H1 (cell line): Measurements from ENCODE around the gene HINT3. TPM values are rescaled to one million over a fixed set of nuclear protein-coding genes. Genes with fewer than 3 reads are reported as not detected.

Experiments
- CTCF ChIA-PET: fragments of 300-600 bp; sonication (Branson Sonifier 250); formaldehyde crosslinking; loops from one replicate; lab custom pipeline; 2021; ENCODE audit not compliant: partially characterized antibody; lab: Charles Lee
- POLR2A ChIA-PET: fragments of 300-600 bp; sonication (Branson Sonifier 250); formaldehyde crosslinking; loops from one replicate; lab custom pipeline; 2021; ENCODE audit warnings: inconsistent platforms; ENCODE audit not compliant: partially characterized antibody; lab: Charles Lee
- DNase-seq, 2 experiments: peaks; one replicate each; pipeline versions ENCODE4 v3.0.0 to v3.0.0-alpha.2; 2010 to 2022; ENCODE audit warnings: low spot score in 2 of 2, low read depth in 1 of 2, mixed read lengths in 1 of 2
- FAIRE-seq: peaks from 2 replicates; lab custom pipeline; 2011; peaks lifted over from hg19 to GRCh38; lab: Jason Lieb, UNC
- H2AFZ ChIP-seq: 2 replicates; pipeline ENCODE4 v1.8.1; 2012; ENCODE audit warnings: low read length, inconsistent platforms
- H2AK5ac ChIP-seq: 2 replicates; pipeline ENCODE4 v1.6.1; 2013; ENCODE audit warnings: low read depth, low read length
- H2BK120ac ChIP-seq: replicated peaks from 2 replicates; pipeline ENCODE3; 2013; ENCODE audit warnings: low read depth, low read length, inconsistent platforms
- H2BK12ac ChIP-seq: 2 replicates; pipeline ENCODE4 v1.6.1; 2013; ENCODE audit warnings: low read depth, low read length
- H2BK15ac ChIP-seq: 2 replicates; pipeline ENCODE4 v1.6.1; 2013; ENCODE audit warnings: low read length
- H2BK20ac ChIP-seq: 2 replicates; pipeline ENCODE4 v1.6.1; 2013; ENCODE audit warnings: low read length
- H2BK5ac ChIP-seq: 2 replicates; pipeline ENCODE4 v1.6.1; 2013; ENCODE audit warnings: low read depth, low read length
- H3K14ac ChIP-seq: 2 replicates; pipeline ENCODE4 v1.6.1; 2013; ENCODE audit warnings: inconsistent platforms; ENCODE audit not compliant: insufficient read length
- H3K18ac ChIP-seq: 2 replicates; pipeline ENCODE4 v1.6.1; 2013; ENCODE audit warnings: low read length; ENCODE audit errors: extremely low read depth
- H3K23ac ChIP-seq: 2 replicates; pipeline ENCODE4 v1.6.1; 2013; ENCODE audit warnings: inconsistent platforms; ENCODE audit not compliant: insufficient read length
- H3K23me2 ChIP-seq: 2 replicates; pipeline ENCODE4 v1.6.1; 2013; ENCODE audit warnings: low read depth, low read length
- H3K27ac ChIP-seq: 2 replicates; pipeline ENCODE4 v1.6.1; 2011; ENCODE audit warnings: low read depth, low read length, inconsistent platforms
- H3K27me3 ChIP-seq, 4 experiments: replicated peaks in 1 of 4; 1 replicate in 1 of 4; 2 replicates in 3 of 4; pipeline versions ENCODE4 v1.6.1 to v1.8.1; 2011 to 2013; ENCODE audit warnings: low read length in 3 of 4, mild to moderate bottlenecking in 3 of 4, inconsistent platforms in 2 of 4, mixed read lengths in 2 of 4, moderate library complexity in 1 of 4; ENCODE audit not compliant: control insufficient read depth in 3 of 4, insufficient read depth in 3 of 4; ENCODE audit errors: extremely low read depth in 1 of 4
- H3K36me3 ChIP-seq, 4 experiments: 2 replicates each; pipeline versions ENCODE4 v1.6.1 to v1.8.1; 2011 to 2013; ENCODE audit warnings: mild to moderate bottlenecking in 4 of 4, low read length in 3 of 4, moderate library complexity in 2 of 4, control low read depth in 1 of 4, inconsistent platforms in 1 of 4; ENCODE audit not compliant: insufficient read depth in 4 of 4, control insufficient read depth in 2 of 4
- H3K4ac ChIP-seq: replicated peaks from 2 replicates; pipeline ENCODE3; 2013; ENCODE audit warnings: low read length, low read depth, mixed read lengths, inconsistent platforms; ENCODE audit not compliant: insufficient read length
- H3K4me1 ChIP-seq, 4 experiments: replicated peaks in 1 of 4; 1 replicate in 1 of 4; 2 replicates in 3 of 4; pipeline versions ENCODE4 v1.6.1 to v1.8.1; 2011 to 2013; ENCODE audit warnings: low read length in 3 of 4, inconsistent platforms in 2 of 4, mixed read lengths in 1 of 4; ENCODE audit not compliant: insufficient read depth in 4 of 4, control insufficient read depth in 3 of 4
- H3K4me2 ChIP-seq, 2 experiments: 2 replicates each; pipeline versions ENCODE4 v1.6.1 to v1.8.1; 2011 to 2013; ENCODE audit warnings: low read depth in 2 of 2, low read length in 2 of 2, control low read depth in 1 of 2, inconsistent platforms in 1 of 2, mild to moderate bottlenecking in 1 of 2; ENCODE audit not compliant: insufficient read depth in 1 of 2
- H3K4me3 ChIP-seq, 4 experiments: fragments of 200-600, 300-600 bp in 1 of 4; sonication (generic), shearing (Covaris generic), sonication (Bioruptor Twin) in 1 of 4; 2 replicates each; pipeline versions ENCODE4 v1.5.1 to v1.8.1; 2011 to 2016; ENCODE audit warnings: low read length in 4 of 4, low read depth in 3 of 4, control low read depth in 2 of 4, inconsistent platforms in 2 of 4, mild to moderate bottlenecking in 2 of 4, mixed read lengths in 1 of 4, moderate library complexity in 1 of 4; ENCODE audit not compliant: insufficient read depth in 2 of 4; ENCODE audit errors: extremely low read depth in 1 of 4
- H3K56ac ChIP-seq: replicated peaks from 2 replicates; pipeline ENCODE3; 2013; ENCODE audit warnings: low read depth, mild to moderate bottlenecking, mixed read lengths, low read length, inconsistent platforms; ENCODE audit not compliant: insufficient read length
- H3K79me1 ChIP-seq: 2 replicates; pipeline ENCODE4 v1.6.1; 2013; ENCODE audit warnings: low read depth, low read length, control low read depth
- H3K79me2 ChIP-seq, 2 experiments: 2 replicates each; pipeline versions ENCODE4 v1.6.1 to v1.8.1; 2012 to 2013; ENCODE audit warnings: low read length in 2 of 2, mild to moderate bottlenecking in 2 of 2, inconsistent platforms in 1 of 2; ENCODE audit not compliant: insufficient read depth in 2 of 2, control insufficient read depth in 1 of 2
- H3K9ac ChIP-seq, 4 experiments: replicated peaks in 1 of 4; 1 replicate in 1 of 4; 2 replicates in 3 of 4; pipeline versions ENCODE4 v1.6.1 to v1.8.1; 2011 to 2013; ENCODE audit warnings: low read depth in 3 of 4, low read length in 3 of 4, control low read depth in 2 of 4, mild to moderate bottlenecking in 2 of 4, moderate library complexity in 2 of 4, inconsistent platforms in 1 of 4; ENCODE audit errors: extremely low read depth in 1 of 4
- H3K9me3 ChIP-seq, 2 experiments: 2 replicates each; pipeline versions ENCODE4 v1.6.1 to v1.8.1; 2012 to 2013; ENCODE audit warnings: mild to moderate bottlenecking in 2 of 2, moderate library complexity in 2 of 2, control low read depth in 1 of 2, inconsistent platforms in 1 of 2, low read depth in 1 of 2, low read length in 1 of 2, mixed read lengths in 1 of 2; ENCODE audit not compliant: insufficient read depth in 2 of 2
- H4K20me1 ChIP-seq, 2 experiments: replicated peaks in 1 of 2; 2 replicates each; pipeline versions ENCODE3 to v1.8.1; 2011 to 2013; ENCODE audit warnings: inconsistent platforms in 2 of 2, low read length in 2 of 2, mild to moderate bottlenecking in 1 of 2; ENCODE audit not compliant: insufficient read depth in 2 of 2, control insufficient read depth in 1 of 2
- H4K5ac ChIP-seq: 2 replicates; pipeline ENCODE4 v1.6.1; 2013; ENCODE audit warnings: low read length, low read depth, mixed read lengths, inconsistent platforms; ENCODE audit not compliant: insufficient read length
- H4K8ac ChIP-seq: 2 replicates; pipeline ENCODE4 v1.8.0; 2013; ENCODE audit warnings: mild to moderate bottlenecking, moderate library complexity, low read length, inconsistent platforms; ENCODE audit not compliant: insufficient read depth; ENCODE audit errors: extremely low read depth
- H4K91ac ChIP-seq: replicated peaks from 2 replicates; pipeline ENCODE3; 2013; ENCODE audit warnings: low read length, mixed read lengths, inconsistent platforms; ENCODE audit not compliant: insufficient read length
- CEBPB ChIP-seq: IDR thresholded peaks from 2 replicates; pipeline ENCODE4 v1.6.1; 2012; ENCODE audit warnings: low read depth, low read length
- CTCF ChIP-seq, 3 experiments: IDR thresholded peaks; 1 replicate in 2 of 3; 2 replicates in 1 of 3; pipeline versions ENCODE4 v1.5.1 to v1.6.1; 2011; ENCODE audit warnings: low read length in 3 of 3, mild to moderate bottlenecking in 3 of 3, inconsistent platforms in 2 of 3, low read depth in 1 of 3, moderate library complexity in 1 of 3; ENCODE audit not compliant: insufficient read depth in 1 of 3; ENCODE audit errors: control extremely low read depth in 1 of 3
- HDAC2 ChIP-seq, 2 experiments: fragments of 300-600 bp in 1 of 2; sonication (generic) in 1 of 2; IDR thresholded peaks; 2 replicates each; pipeline ENCODE4 v1.6.1; 2011 to 2012; ENCODE audit warnings: low read depth in 2 of 2, low read length in 2 of 2, mild to moderate bottlenecking in 2 of 2, moderate library complexity in 2 of 2, borderline replicate concordance in 1 of 2, inconsistent platforms in 1 of 2
- JUN ChIP-seq: IDR thresholded peaks from 2 replicates; pipeline ENCODE4 v1.6.1; 2011; ENCODE audit warnings: low read depth, mild to moderate bottlenecking, improper control_type of control experiment, low read length
- KDM5A ChIP-seq: fragments of 200-600 bp; IDR thresholded peaks from 2 replicates; pipeline ENCODE4 v1.7.1; 2012; ENCODE audit warnings: mild to moderate bottlenecking, low read length, inconsistent platforms, mixed read lengths
- RXRA ChIP-seq: IDR thresholded peaks from 2 replicates; pipeline ENCODE4 v1.6.1; 2011; ENCODE audit warnings: low read depth, mild to moderate bottlenecking, low read length, moderate library complexity; ENCODE audit not compliant: insufficient read depth
- SIRT6 ChIP-seq: IDR thresholded peaks from one replicate; pipeline ENCODE4 v1.7.1; 2012; ENCODE audit warnings: low read length, inconsistent platforms
- SP1 ChIP-seq: IDR thresholded peaks from 2 replicates; pipeline ENCODE4 v1.6.1; 2011; ENCODE audit warnings: low read depth, low read length
- TAF1 ChIP-seq: IDR thresholded peaks from 2 replicates; pipeline ENCODE4 v1.6.1; 2011; ENCODE audit warnings: mild to moderate bottlenecking, low read depth, low read length
- WGBS, 2 experiments: shearing (Covaris generic) in 1 of 2; methylation state at CpG; one replicate each; pipeline versions ENCODE4 v1.1.6 to v1.1.7; 2013 to 2015; ENCODE audit warnings: low lambda C conversion rate in 2 of 2, mixed read lengths in 2 of 2, inconsistent platforms in 1 of 2, low coverage in 1 of 2, missing lambda C conversion rate in 1 of 2; ENCODE audit not compliant: insufficient replicate concordance in 2 of 2, insufficient coverage in 1 of 2, insufficient read length in 1 of 2; ENCODE audit errors: extremely low coverage in 1 of 2, missing lambda C conversion rate in 1 of 2; 5-methylcytosine and 5-hydroxymethylcytosine counted together
- polyA plus RNA-seq, 7 experiments: library from polyadenylated mRNA; depleted of rRNA in 3 of 7; stranded (reverse) in 5 of 7; unstranded in 2 of 7; fragments of >200 nt in 5 of 7; fragments of 200-250 nt in 2 of 7; gene quantifications; 1 replicate in 5 of 7; 2 replicates in 1 of 7; 4 replicates in 1 of 7; pipeline versions ENCODE4 v1.2.1 to v1.2.3, GENCODE V29; 2011 to 2013; ENCODE audit warnings: missing spikeins in 2 of 7, mixed read lengths in 2 of 7
- total RNA-seq: library from RNA; stranded (reverse); fragmentation: NEBNext Ultra II Directional; extraction: Animal tissue kit (Norgen Biotek cat#: 25700); gene quantifications from 2 replicates; pipeline ENCODE4 v1.2.1, GENCODE V29; 2021

The HINT3 gene
- total and polyA plus RNA-seq, 2 of the 8 experiments (the other 6 are each of a cell fraction or from before 2014, with no cell fraction given), result 1.2 to 7.8 TPM

DNA sequence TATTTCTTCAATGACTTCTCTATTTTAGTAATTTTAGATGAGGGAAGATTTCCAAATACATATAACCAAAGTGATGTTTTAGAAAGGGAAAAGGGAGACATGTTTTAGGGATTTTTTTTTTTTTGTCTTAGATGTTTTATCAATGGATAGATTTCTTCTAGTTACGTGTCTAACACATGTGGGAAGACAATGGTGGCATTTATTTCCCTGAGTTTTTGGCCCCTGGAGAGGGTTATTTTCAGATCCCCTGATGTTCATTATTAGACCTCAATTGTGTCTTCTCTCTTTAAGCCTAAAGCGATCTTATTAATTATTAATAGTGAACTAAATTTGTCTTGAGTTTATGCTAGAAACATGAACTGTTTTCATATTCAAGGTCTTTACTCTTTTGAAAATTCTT lies 60.0 kb downstream of the HINT3 start:
- no peak overlapping the region for H3K4me2 ChIP-seq
- 89% methylated on average over 2 of the region's 2 CpGs; no CpG with 5 or more reads in 1 of the 2 experiments for WGBS, 2 experiments
- CTCF ChIA-PET, result no interaction called here

More for the DNA sequence above, 60.0 kb downstream of the HINT3 start:
- H3K4me1 ChIP-seq, result no peaks in the 10 kb centered on the region
- H3K36me3 ChIP-seq, result peaks cover 2 to 73% (median 43%) of the 10 kb centered on the region in 4 experiments; a peak in 7 of 8 replicates
- no peaks in the 10 kb centered on the region for H3K79me2 ChIP-seq
- DNase-seq (no peak), FAIRE-seq (no peak)
- H4K20me1 ChIP-seq, result no peaks in the 10 kb centered on the region
- no peak overlapping the region for H2BK20ac ChIP-seq
- TF ChIP-seq SP1 (no peak), HDAC2 (IDR thresholded peaks at IDR 0.05; ENCODE audit: borderline replicate concordance in 1 of 2, low read depth in 2 of 2, low read length in 2 of 2) (no peak), CTCF (IDR thresholded peaks at IDR 0.05; ENCODE audit: control extremely low read depth in 1 of 3, insufficient read depth in 1 of 3, low read depth in 1 of 3, low read length in 3 of 3) (no peak), TAF1 (no peak), SIRT6 (no peak), RXRA (no peak), JUN (no peak), KDM5A (no peak), CEBPB (no peak)
- H3K27me3 ChIP-seq, result no peaks in the 10 kb centered on the region
- H3K27ac ChIP-seq, result no peak overlapping the region
- no peak overlapping the region for H2BK5ac ChIP-seq
- no peaks in the 10 kb centered on the region for H3K23me2 ChIP-seq
- H2BK12ac ChIP-seq, result no peak overlapping the region
- H2BK15ac ChIP-seq, result no peak overlapping the region
- no peak overlapping the region for H3K9ac ChIP-seq
- H2AFZ ChIP-seq, result no peak overlapping the region
- no peak overlapping the region for H3K4ac ChIP-seq
- no peak overlapping the region for H2AK5ac ChIP-seq
- no peak overlapping the region for H3K4me3 ChIP-seq
- H3K23ac ChIP-seq, result no peak overlapping the region
- no peaks in the 10 kb centered on the region for H3K79me1 ChIP-seq
- POLR2A ChIA-PET, result no interaction called here
- no peak overlapping the region for H2BK120ac ChIP-seq
- no peak overlapping the region for H3K56ac ChIP-seq
- H4K5ac ChIP-seq, result no peak overlapping the region
- H3K9me3 ChIP-seq, result no peaks in the 10 kb centered on the region
- no peak overlapping the region for H4K91ac ChIP-seq
- H3K14ac ChIP-seq, result no peak overlapping the region
- no peak overlapping the region for H4K8ac ChIP-seq
- no peak overlapping the region for H3K18ac ChIP-seq
